Stimulated activated memory B cell treated with anti-CD40 and anti-IgM and Interleukin-4, amounts not matched to agents 10 μg/mL and 1 μg/mL and 100 μg/mL, for 72 hours (primary cell): ENCODE measurements around the gene TPRG1L.
A peak's percentile ranks its signal among the peaks of the same experiment; 100 is the strongest.

Source experiments
- ATAC-seq: fragments of 150-1000 bp; cut with Tn5 transposase; 2 replicates; pipeline ENCODE4 v1.10.0; 2021
- H3K27ac Mint-ChIP-seq: one replicate; pipeline ENCODE4 v1.8.0; 2022; ENCODE audit warnings: mild to moderate bottlenecking, mixed read lengths
- H3K27me3 Mint-ChIP-seq: one replicate; pipeline ENCODE4 v1.8.0; 2022; ENCODE audit warnings: mixed read lengths
- H3K36me3 Mint-ChIP-seq: one replicate; pipeline ENCODE4 v1.8.0; 2022; ENCODE audit warnings: mixed read lengths
- H3K4me1 Mint-ChIP-seq: one replicate; pipeline ENCODE4 v1.8.0; 2022; ENCODE audit warnings: mixed read lengths
- H3K4me3 Mint-ChIP-seq: one replicate; pipeline ENCODE4 v1.8.0; 2022; ENCODE audit warnings: mild to moderate bottlenecking, moderate library complexity, mixed read lengths
- H3K9me3 Mint-ChIP-seq: one replicate; pipeline ENCODE4 v1.8.0; 2022; ENCODE audit warnings: mixed read lengths

TPRG1L gene

GRCh38 chr1:3586986-3587759, 37.6 kb upstream of the TPRG1L start:
- H3K27ac Mint-ChIP-seq = no peak overlapping the region
- no peaks in the 10 kb centered on the region for H3K36me3 Mint-ChIP-seq
- ATAC-seq = no peak
- H3K27me3 Mint-ChIP-seq = peaks cover 8% of the 10 kb centered on the region
- no peak overlapping the region for H3K4me3 Mint-ChIP-seq
- no peaks in the 10 kb centered on the region for H3K9me3 Mint-ChIP-seq
- no peaks in the 10 kb centered on the region for H3K4me1 Mint-ChIP-seq

DNA sequence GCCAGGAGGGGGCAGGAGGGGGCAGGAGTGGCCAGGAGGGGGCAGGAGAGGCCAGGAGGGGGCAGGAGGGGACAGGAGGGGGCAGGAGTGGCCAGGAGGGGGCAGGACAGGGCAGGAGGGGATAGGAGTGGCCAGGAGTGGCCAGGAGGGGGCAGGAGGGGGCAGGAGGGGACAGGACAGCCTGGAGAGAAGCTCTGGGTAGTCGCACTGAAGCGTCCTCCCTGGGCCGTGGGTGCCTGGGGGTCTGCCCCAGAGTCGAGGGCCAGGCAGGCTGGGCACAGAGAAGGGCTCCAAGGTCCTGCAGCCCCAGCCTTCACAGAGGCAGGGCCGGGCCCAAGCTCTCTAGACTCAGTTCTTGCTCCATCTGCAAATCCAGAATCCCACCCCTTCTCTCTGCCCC, 36.4 kb upstream of the TPRG1L start:
- no peaks in the 10 kb centered on the region for H3K9me3 Mint-ChIP-seq
- no peak overlapping the region for H3K4me3 Mint-ChIP-seq
- no peaks in the 10 kb centered on the region for H3K36me3 Mint-ChIP-seq
- no peak overlapping the region for H3K27ac Mint-ChIP-seq
- H3K4me1 Mint-ChIP-seq = no peaks in the 10 kb centered on the region
- peaks cover 9% of the 10 kb centered on the region for H3K27me3 Mint-ChIP-seq
- ATAC-seq = no peak

- Mint-ChIP-seq H3K4me1 (peaks cover 7% of the 10 kb centered on the region), H3K36me3 (no peaks in the 10 kb centered on the region), H3K27ac (no peak overlapping the region), H3K9me3 (no peaks in the 10 kb centered on the region), H3K4me3 (no peak overlapping the region), H3K27me3 (peaks cover 18% of the 10 kb centered on the region)
- no peak for ATAC-seq
Measured at GRCh38 chr1:3590139-3590763, 34.6 kb upstream of the TPRG1L start.

GRCh38 chr1:3590951-3591865, 33.6 kb upstream of the TPRG1L start:
- Mint-ChIP-seq H3K4me1 (peaks cover 7% of the 10 kb centered on the region), H3K4me3 (no peak overlapping the region), H3K9me3 (no peaks in the 10 kb centered on the region), H3K36me3 (no peaks in the 10 kb centered on the region), H3K27me3 (peaks cover 18% of the 10 kb centered on the region), H3K27ac (no peak overlapping the region)
- no peak for ATAC-seq

DNA sequence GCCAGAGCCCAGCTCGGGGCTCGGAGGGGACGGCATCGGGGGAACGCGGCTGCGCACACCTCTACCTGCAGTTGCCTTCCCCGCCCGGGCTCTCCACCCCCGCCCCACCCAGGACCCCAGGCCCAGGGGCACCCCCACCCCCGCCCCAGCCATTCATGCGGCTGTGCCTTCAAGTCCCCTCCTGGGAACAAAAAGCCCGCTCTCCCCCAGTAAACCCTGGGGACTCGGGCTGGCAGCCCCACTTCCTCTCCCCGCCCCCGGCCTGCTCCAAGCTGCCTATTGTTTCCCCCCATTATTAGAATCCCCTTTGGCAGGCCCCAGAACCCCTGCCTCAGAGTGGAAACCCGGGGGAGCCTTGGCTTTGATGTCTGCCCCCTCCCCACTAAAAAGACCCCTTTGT, 31.5 kb upstream of the TPRG1L start:
- Mint-ChIP-seq H3K36me3 (no peaks in the 10 kb centered on the region), H3K9me3 (no peaks in the 10 kb centered on the region), H3K27me3 (peaks cover 33% of the 10 kb centered on the region), H3K4me3 (no peak overlapping the region), H3K4me1 (peaks cover 25% of the 10 kb centered on the region), H3K27ac (peak overlapping the region; percentile 54)
- no peak for ATAC-seq

DNA sequence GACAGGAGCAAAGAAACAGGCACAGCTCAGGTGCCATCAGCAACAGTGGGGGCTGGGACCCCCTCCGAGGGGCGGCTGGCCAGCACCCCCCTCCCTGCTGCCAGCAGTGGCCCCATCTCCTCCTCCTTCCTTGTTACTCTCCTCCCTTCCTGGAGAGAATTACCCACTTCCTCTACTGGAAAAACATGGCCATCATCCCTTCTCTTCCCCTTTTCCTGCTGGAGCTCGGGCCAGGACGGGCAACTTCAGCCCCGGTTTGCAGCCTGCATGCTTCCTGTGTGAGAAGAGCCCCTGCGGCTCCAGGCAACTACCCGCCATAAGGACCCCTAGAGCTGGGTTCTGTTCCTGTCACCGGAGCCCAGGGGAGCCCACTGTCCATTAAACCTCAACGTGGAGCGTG, 31.1 kb upstream of the TPRG1L start:
- Mint-ChIP-seq H3K4me1 (peaks cover 29% of the 10 kb centered on the region), H3K36me3 (no peaks in the 10 kb centered on the region), H3K27ac (peak overlapping the region; percentile 54), H3K27me3 (peaks cover 37% of the 10 kb centered on the region), H3K9me3 (no peaks in the 10 kb centered on the region), H3K4me3 (no peak overlapping the region)
- no peak for ATAC-seq

- Mint-ChIP-seq H3K27me3 (peaks cover 48% of the 10 kb centered on the region), H3K4me1 (peaks cover 34% of the 10 kb centered on the region), H3K36me3 (no peaks in the 10 kb centered on the region), H3K9me3 (no peaks in the 10 kb centered on the region), H3K4me3 (no peak overlapping the region), H3K27ac (no peak overlapping the region)
- ATAC-seq = no peak
Measured at GRCh38 chr1:3594706-3595377, 30.0 kb upstream of the TPRG1L start.

DNA sequence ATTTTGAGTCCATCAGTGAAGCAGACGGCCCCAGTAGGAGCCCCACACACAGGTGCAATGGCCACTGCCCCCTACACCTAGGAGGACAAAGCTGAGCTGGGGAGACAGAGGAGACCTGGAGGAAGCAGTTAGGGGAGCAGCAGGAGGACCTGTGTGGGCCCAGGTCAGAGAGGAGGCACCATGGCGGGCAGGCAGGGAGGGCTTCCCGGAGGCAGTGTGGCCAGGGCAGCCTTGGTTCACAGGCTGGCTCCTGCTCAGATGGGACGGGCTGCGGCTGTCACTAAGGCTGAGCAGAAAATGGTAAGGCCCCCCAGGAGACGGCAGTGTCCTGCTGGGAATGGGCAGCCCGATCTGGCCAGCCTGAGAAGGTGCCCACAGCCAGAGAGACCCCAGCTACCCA, 28.9 kb upstream of the TPRG1L start:
- peaks cover 34% of the 10 kb centered on the region for H3K4me1 Mint-ChIP-seq
- H3K4me3 Mint-ChIP-seq = no peak overlapping the region
- no peak overlapping the region for H3K27ac Mint-ChIP-seq
- peaks cover 45% of the 10 kb centered on the region for H3K27me3 Mint-ChIP-seq
- no peaks in the 10 kb centered on the region for H3K36me3 Mint-ChIP-seq
- ATAC-seq = no peak
- H3K9me3 Mint-ChIP-seq = no peaks in the 10 kb centered on the region

GRCh38 chr1:3596663-3597598, 27.9 kb upstream of the TPRG1L start:
- Mint-ChIP-seq H3K4me3 (peak overlapping the region; percentile 77), H3K27me3 (peaks cover 45% of the 10 kb centered on the region), H3K4me1 (peaks cover 34% of the 10 kb centered on the region), H3K27ac (peak overlapping the region; percentile 66), H3K9me3 (no peaks in the 10 kb centered on the region), H3K36me3 (no peaks in the 10 kb centered on the region)
- no peak for ATAC-seq

GRCh38 chr1:3597599-3597964, 27.2 kb upstream of the TPRG1L start:
- peak overlapping the region; percentile 77 for H3K4me3 Mint-ChIP-seq

DNA sequence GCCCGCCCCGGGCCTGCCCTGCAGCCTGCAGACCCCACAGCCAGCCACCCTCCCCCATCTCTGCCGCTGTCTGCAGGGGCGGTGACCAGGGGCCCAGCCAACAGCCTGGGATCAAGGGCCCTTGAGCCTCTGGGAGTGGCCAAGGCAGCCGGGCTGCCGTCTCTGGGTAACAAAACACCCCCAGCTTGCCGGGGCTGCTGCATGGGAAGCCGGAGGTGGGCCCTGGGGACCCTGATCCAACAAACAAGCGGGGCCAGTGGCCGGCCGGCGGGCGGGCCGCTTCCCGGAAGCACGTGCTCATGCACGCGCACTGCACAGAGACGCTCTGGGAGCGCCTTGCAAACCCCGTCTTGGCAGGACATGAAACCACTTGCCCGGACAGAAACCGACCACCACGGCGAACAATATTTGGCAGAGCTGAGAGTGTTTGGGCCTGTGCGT, 26.7 kb upstream of the TPRG1L start:
- H3K27ac Mint-ChIP-seq = peak overlapping the region; percentile 66
- no peak for ATAC-seq
- peaks cover 45% of the 10 kb centered on the region for H3K27me3 Mint-ChIP-seq
- no peaks in the 10 kb centered on the region for H3K9me3 Mint-ChIP-seq
- H3K4me1 Mint-ChIP-seq = peaks cover 34% of the 10 kb centered on the region
- H3K4me3 Mint-ChIP-seq = peak overlapping the region; percentile 77
- no peaks in the 10 kb centered on the region for H3K36me3 Mint-ChIP-seq

More at GRCh38 chr1:3597599-3597964, 27.2 kb upstream of the TPRG1L start:
- Mint-ChIP-seq H3K27me3 (peaks cover 45% of the 10 kb centered on the region), H3K9me3 (no peaks in the 10 kb centered on the region), H3K27ac (peak overlapping the region; percentile 66), H3K4me1 (peaks cover 34% of the 10 kb centered on the region), H3K36me3 (no peaks in the 10 kb centered on the region)
- no peak for ATAC-seq

DNA sequence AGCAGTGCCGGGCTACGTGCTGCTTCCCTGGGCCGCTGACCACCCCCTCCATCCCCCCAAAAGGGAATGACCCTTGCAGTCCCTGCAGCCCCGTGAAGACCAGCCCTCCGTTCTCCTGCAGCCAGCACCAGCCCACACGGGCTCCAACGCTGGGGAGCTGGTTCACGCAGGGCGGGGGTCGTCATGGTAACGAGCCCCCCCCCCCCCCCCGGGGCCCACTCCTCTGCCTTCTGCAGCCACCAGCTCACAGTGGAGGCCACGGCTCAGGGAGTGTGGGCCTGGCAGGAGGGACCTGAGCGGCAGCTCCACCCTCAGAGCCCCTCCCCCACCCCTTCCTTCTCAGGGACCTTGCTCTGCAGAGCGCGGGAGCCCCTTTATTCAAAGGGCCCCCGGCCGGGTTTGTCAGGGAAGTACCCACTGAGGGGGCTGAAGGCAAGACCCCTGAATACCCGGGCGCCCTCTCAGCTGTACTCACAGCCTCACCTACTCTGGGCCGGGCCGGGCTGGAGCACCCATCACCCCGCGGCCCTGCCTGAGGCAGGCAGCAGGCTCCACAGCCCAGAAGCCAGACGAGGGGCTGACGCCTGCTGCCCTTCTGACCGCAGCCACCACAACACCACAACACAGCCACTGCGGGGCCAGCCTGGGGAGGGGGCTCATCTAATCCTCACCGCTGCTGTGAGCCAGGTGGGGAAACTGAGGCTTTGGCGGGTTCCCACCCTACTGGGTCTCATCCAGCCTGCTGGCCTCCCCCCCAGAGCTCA, 26.1 kb upstream of the TPRG1L start:
- H3K27ac Mint-ChIP-seq = peak overlapping the region; percentile 66
- H3K36me3 Mint-ChIP-seq = no peaks in the 10 kb centered on the region
- H3K4me1 Mint-ChIP-seq = peaks cover 31% of the 10 kb centered on the region
- no peaks in the 10 kb centered on the region for H3K9me3 Mint-ChIP-seq
- H3K27me3 Mint-ChIP-seq = peaks cover 41% of the 10 kb centered on the region
- no peak for ATAC-seq
- H3K4me3 Mint-ChIP-seq = no peak overlapping the region

- Mint-ChIP-seq H3K4me1 (peaks cover 27% of the 10 kb centered on the region), H3K27me3 (peaks cover 35% of the 10 kb centered on the region), H3K27ac (no peak overlapping the region), H3K36me3 (no peaks in the 10 kb centered on the region), H3K4me3 (no peak overlapping the region), H3K9me3 (no peaks in the 10 kb centered on the region)
- no peak for ATAC-seq
Measured at GRCh38 chr1:3599286-3599811, 25.5 kb upstream of the TPRG1L start.
